GM12878 (cell line): ENCODE results near the gene RHPN2. TPM values are rescaled to one million over a fixed set of nuclear protein-coding genes. Genes with fewer than 3 reads are reported as not detected.

ENCODE experiments used
- ATAC-seq: fragments of 200-7000 bp; cut with Tn5 transposase; 3 replicates; pipeline ENCODE4 v1.9.1; 2020; ENCODE audit warnings: mild to moderate bottlenecking, moderate library complexity
- BruUV-seq: library from RNA; stranded (reverse); fragments of 400-500 nt; replicated peaks from 2 replicates; lab custom pipeline; 2021; lab: Mats Ljungman, UMichigan
- CTCF ChIA-PET: fragments of 300-600 bp; sonication (Branson Sonifier 250); formaldehyde crosslinking; extraction: SDS; loops from one replicate; lab custom pipeline; 2021; ENCODE audit warnings: inconsistent platforms; lab: Yijun Ruan, JAX
- POLR2A ChIA-PET: fragments of 350-600 bp; formaldehyde crosslinking; extraction: SDS; loops from one replicate; lab custom pipeline; 2021; ENCODE audit warnings: inconsistent platforms; lab: Charles Lee
- RAD21 ChIA-PET: fragments of 300-600 bp; sonication (Branson Sonifier 250); formaldehyde crosslinking; loops from one replicate; lab custom pipeline; 2023; ENCODE audit warnings: antibody characterized with exemption; ENCODE audit not compliant: unreplicated experiment; lab: Charles Lee
- SMC1A ChIA-PET: fragments of 300-600 bp; sonication (Branson Sonifier 250); formaldehyde crosslinking; loops from one replicate; lab custom pipeline; 2023; ENCODE audit not compliant: unreplicated experiment, uncharacterized antibody; lab: Charles Lee
- DNase-seq: peaks from one replicate; pipeline ENCODE4 v3.0.0-alpha.2; 2011; ENCODE audit warnings: low read depth, low spot score
- FAIRE-seq: peaks from 3 replicates; lab custom pipeline; 2011; peaks lifted over from hg19 to GRCh38; lab: Jason Lieb, UNC
- H2AFZ ChIP-seq: 2 replicates; pipeline ENCODE4 v1.6.0; 2011; ENCODE audit warnings: low read depth, low read length, control low read depth; ENCODE audit not compliant: control insufficient read depth
- H3K27ac ChIP-seq: 2 replicates; pipeline ENCODE4 v1.5.1; 2011; ENCODE audit warnings: control low read depth; ENCODE audit not compliant: control insufficient read depth, insufficient read depth
- H3K27me3 ChIP-seq, 2 experiments: replicated peaks in 1 of 2; 2 replicates each; pipeline versions ENCODE4 v1.6.0 to v1.6.1; 2011; ENCODE audit warnings: low read length in 1 of 2; ENCODE audit not compliant: control insufficient read depth in 2 of 2, insufficient read depth in 2 of 2
- H3K36me3 ChIP-seq, 2 experiments: 2 replicates each; pipeline ENCODE4 v1.5.1; 2011; ENCODE audit warnings: low read length in 1 of 2; ENCODE audit not compliant: control insufficient read depth in 2 of 2, insufficient read depth in 2 of 2
- H3K4me1 ChIP-seq: 2 replicates; pipeline ENCODE4 v1.6.1; 2011; ENCODE audit warnings: mild to moderate bottlenecking, low read length, moderate library complexity, mixed read lengths; ENCODE audit not compliant: control insufficient read depth, insufficient read depth
- H3K4me2 ChIP-seq: 2 replicates; pipeline ENCODE4 v1.6.0; 2011; ENCODE audit warnings: control low read depth; ENCODE audit not compliant: control insufficient read depth, insufficient read depth
- H3K4me3 ChIP-seq: fragments of 200-600 bp; sonication (generic); 2 replicates; pipeline ENCODE4 v1.5.1; 2016
- H3K79me2 ChIP-seq: 2 replicates; pipeline ENCODE4 v1.6.0; 2011; ENCODE audit warnings: low read length; ENCODE audit not compliant: control insufficient read depth, insufficient read depth
- H3K9ac ChIP-seq: 2 replicates; pipeline ENCODE4 v1.8.0; 2011; ENCODE audit warnings: low read length, control low read depth, mixed read lengths; ENCODE audit not compliant: control insufficient read depth, insufficient read depth
- H3K9me3 ChIP-seq: replicated peaks from 3 replicates; pipeline ENCODE4 v1.5.1; 2011; ENCODE audit warnings: mild to moderate bottlenecking, low read length; ENCODE audit not compliant: control insufficient read depth, insufficient read depth
- H4K20me1 ChIP-seq: 2 replicates; pipeline ENCODE4 v1.6.0; 2011; ENCODE audit not compliant: control insufficient read depth, insufficient read depth
- CBX5 ChIP-seq: sonication (generic); IDR thresholded peaks from 2 replicates; pipeline ENCODE4 v1.6.1; 2016; ENCODE audit warnings: low read depth, moderate library complexity, mild to moderate bottlenecking, inconsistent platforms
- CTCF ChIP-seq, 3 experiments: IDR thresholded peaks in 2 of 3; conservative IDR thresholded peaks in 1 of 3; 2 replicates each; pipeline ENCODE4 v1.5.1; 2011; ENCODE audit warnings: low read depth in 3 of 3, low read length in 3 of 3, mild to moderate bottlenecking in 3 of 3, control low read depth in 2 of 3, moderate library complexity in 2 of 3, inconsistent platforms in 1 of 3, mixed read lengths in 1 of 3; ENCODE audit not compliant: control insufficient read depth in 2 of 3, insufficient read depth in 1 of 3; ENCODE audit errors: extremely low read depth in 1 of 3
- EGR1 ChIP-seq, 2 experiments: IDR thresholded peaks; 1 replicate in 1 of 2; 2 replicates in 1 of 2; pipeline ENCODE4 v1.6.1; 2011 to 2012; ENCODE audit warnings: low read depth in 2 of 2, low read length in 2 of 2, borderline replicate concordance in 1 of 2, mild to moderate bottlenecking in 1 of 2, moderate library complexity in 1 of 2
- KAT2A ChIP-seq: conservative IDR thresholded peaks from 2 replicates; pipeline ENCODE4 v1.6.1; 2011; ENCODE audit warnings: low read depth, low read length; ENCODE audit not compliant: control insufficient read depth
- KDM1A ChIP-seq: fragments of 200-600 bp; sonication (generic); IDR thresholded peaks from 2 replicates; pipeline ENCODE4 v1.6.1; 2016; ENCODE audit warnings: borderline replicate concordance
- RUNX3 ChIP-seq: IDR thresholded peaks from 2 replicates; pipeline ENCODE4 v1.6.1; 2012; ENCODE audit warnings: low read length, inconsistent platforms
- ZBED1 ChIP-seq: IDR thresholded peaks from 2 replicates; pipeline ENCODE4 v1.6.1; 2016; ENCODE audit warnings: borderline replicate concordance
- ZZZ3 ChIP-seq: IDR thresholded peaks from 2 replicates; pipeline ENCODE4 v1.6.1; 2011; ENCODE audit warnings: low read depth; ENCODE audit not compliant: control insufficient read depth, insufficient read length
- WGBS: methylation state at CpG from one replicate; pipeline ENCODE4 v1.1.6; 2016; ENCODE audit warnings: low lambda C conversion rate; ENCODE audit not compliant: insufficient replicate concordance, insufficient coverage; ENCODE audit errors: missing lambda C conversion rate; 5-methylcytosine and 5-hydroxymethylcytosine counted together
- in situ Hi-C: fragments of 300-500 bp; cut with MboI; formaldehyde crosslinking; loops from 9 replicates; pipeline ENCODE4 v1.14.3; 2018; ENCODE audit warnings: mixed read lengths
- intact Hi-C: fragments of 100-400 bp; cut with micrococcal nuclease; formaldehyde crosslinking; loops from one replicate; pipeline ENCODE4 v1.14.2; 2022; ENCODE audit not compliant: unreplicated experiment
- polyA plus RNA-seq, 11 experiments: library from polyadenylated mRNA; depleted of rRNA in 4 of 11; unstranded in 6 of 11; stranded (reverse) in 5 of 11; fragments of >200 nt; fragmentation: Nextera tagmentation in 4 of 11; fragmentation: Illumina TruSeq in 1 of 11; extraction: Ambion mirVana in 4 of 11; extraction: Trizol in 1 of 11; gene quantifications; 1 replicate in 1 of 11; 2 replicates in 10 of 11; pipeline versions ENCODE4 v1.2.1 to v1.2.3, GENCODE V29; 2011 to 2016; ENCODE audit warnings: inconsistent platforms in 2 of 11, missing spikeins in 2 of 11, low read depth in 1 of 11
- total RNA-seq, 4 experiments: library from RNA; depleted of rRNA in 3 of 4; stranded (reverse); fragments of >200 nt in 3 of 4; fragmentation: Illumina TruSeq in 1 of 4; extraction: Trizol in 1 of 4; gene quantifications; 2 replicates each; pipeline versions ENCODE4 v1.2.1 to v1.2.3, GENCODE V29; 2013 to 2021

The RHPN2 gene
- total and polyA plus RNA-seq, 10 of the 15 experiments (the other 5 are each of a cell fraction or from before 2014, with no cell fraction given): 0.71 to 7.4 (median 3.7) TPM

- no peak overlapping the region for H3K9ac ChIP-seq
- H3K27ac ChIP-seq: no peak overlapping the region
- H3K27me3 ChIP-seq: no peaks in the 10 kb centered on the region; a peak in 1 of 4 replicates
- H2AFZ ChIP-seq: no peak overlapping the region; the same call in 1 of the 2 replicates
- no TSS peak for BruUV-seq
- ATAC-seq (peak; percentile 82), FAIRE-seq (no peak), DNase-seq (no peak)
- no peaks in the 10 kb centered on the region for H4K20me1 ChIP-seq
- H3K4me3 ChIP-seq: peak overlapping the region; percentile 74
- ChIA-PET POLR2A (no interaction called here), SMC1A (no interaction called here), RAD21 (no interaction called here), CTCF (no interaction called here)
- 0% methylated on average over 7 of the region's 35 CpGs for WGBS
- intact Hi-C loops: no loop called here
- no peaks in the 10 kb centered on the region for H3K36me3 ChIP-seq
- no peaks in the 10 kb centered on the region; the same call in 1 of the 2 replicates for H3K79me2 ChIP-seq
- TF ChIP-seq CBX5 (no peak), ZBED1 (no peak), KAT2A (no peak), KDM1A (no peak), ZZZ3 (no peak)
- H3K9me3 ChIP-seq: no peaks in the 10 kb centered on the region
- in situ Hi-C loops: no loop called here
- H3K4me2 ChIP-seq: peak overlapping the region; percentile 93
- peaks cover 7% of the 10 kb centered on the region; the same call in 1 of the 2 replicates for H3K4me1 ChIP-seq
Observed at GRCh38 chr19:33064458-33064791, 263 bp downstream of the RHPN2 start.

- Histone ChIP-seq H3K79me2 (no peaks in the 10 kb centered on the region; the same call in 1 of the 2 replicates), H3K27ac (no peak overlapping the region), H3K9ac (peak overlapping the region; percentile 48; the same call in 1 of the 2 replicates), H3K4me3 (peak overlapping the region; percentile 74), H3K9me3 (no peaks in the 10 kb centered on the region), H3K27me3 (no peaks in the 10 kb centered on the region; a peak in 1 of 4 replicates), H2AFZ (peak overlapping the region; percentile 17), H3K4me1 (peaks cover 7% of the 10 kb centered on the region; the same call in 1 of the 2 replicates), H3K36me3 (no peaks in the 10 kb centered on the region), H4K20me1 (no peaks in the 10 kb centered on the region), H3K4me2 (peak overlapping the region; percentile 93)
- POLR2A ChIA-PET: no interaction called here
- ATAC-seq (peak; percentile 50), FAIRE-seq (no peak), DNase-seq (no peak)
- BruUV-seq: no TSS peak
- TF ChIP-seq EGR1 (IDR thresholded peaks at IDR 0.05; ENCODE audit: borderline replicate concordance in 1 of 2, low read depth in 2 of 2, low read length in 2 of 2) (no peak), RUNX3 (no peak), CTCF (IDR thresholded peaks at IDR 0.05 in 2 of 3, conservative IDR thresholded peaks at IDR 0.05 in 1 of 3; ENCODE audit: control insufficient read depth in 2 of 3, extremely low read depth in 1 of 3, insufficient read depth in 1 of 3, low read depth in 3 of 3, low read length in 3 of 3) (0 out of 6 replicates have a peak, but pooled peaks of 1 of the 3 experiments have one; percentile 7)
- intact Hi-C loops: no loop called here
- RAD21 ChIA-PET: no interaction called here
- SMC1A ChIA-PET: no interaction called here
- in situ Hi-C loops: no loop called here
- CTCF ChIA-PET: no interaction called here
- 26% methylated on average over 40 of the region's 56 CpGs for WGBS
Observed at GRCh38 chr19:33063753-33064457, 783 bp downstream of the RHPN2 start.
